HG02938 (cell line): Measurements from ENCODE around the gene PIGU.
"Not testable (repeated sequence)": the region's sequence is repeated elsewhere in the genome, so short reads cannot be mapped to it uniquely, and the experiment has no call there.

Experiments
- ATAC-seq: cut with Tn5 transposase; IDR thresholded peaks from one replicate; pipeline ENCODE4 v1.9.1; 2021; ENCODE audit warnings: mild to moderate bottlenecking, moderate library complexity; ENCODE audit not compliant: unreplicated experiment

PIGU gene

DNA sequence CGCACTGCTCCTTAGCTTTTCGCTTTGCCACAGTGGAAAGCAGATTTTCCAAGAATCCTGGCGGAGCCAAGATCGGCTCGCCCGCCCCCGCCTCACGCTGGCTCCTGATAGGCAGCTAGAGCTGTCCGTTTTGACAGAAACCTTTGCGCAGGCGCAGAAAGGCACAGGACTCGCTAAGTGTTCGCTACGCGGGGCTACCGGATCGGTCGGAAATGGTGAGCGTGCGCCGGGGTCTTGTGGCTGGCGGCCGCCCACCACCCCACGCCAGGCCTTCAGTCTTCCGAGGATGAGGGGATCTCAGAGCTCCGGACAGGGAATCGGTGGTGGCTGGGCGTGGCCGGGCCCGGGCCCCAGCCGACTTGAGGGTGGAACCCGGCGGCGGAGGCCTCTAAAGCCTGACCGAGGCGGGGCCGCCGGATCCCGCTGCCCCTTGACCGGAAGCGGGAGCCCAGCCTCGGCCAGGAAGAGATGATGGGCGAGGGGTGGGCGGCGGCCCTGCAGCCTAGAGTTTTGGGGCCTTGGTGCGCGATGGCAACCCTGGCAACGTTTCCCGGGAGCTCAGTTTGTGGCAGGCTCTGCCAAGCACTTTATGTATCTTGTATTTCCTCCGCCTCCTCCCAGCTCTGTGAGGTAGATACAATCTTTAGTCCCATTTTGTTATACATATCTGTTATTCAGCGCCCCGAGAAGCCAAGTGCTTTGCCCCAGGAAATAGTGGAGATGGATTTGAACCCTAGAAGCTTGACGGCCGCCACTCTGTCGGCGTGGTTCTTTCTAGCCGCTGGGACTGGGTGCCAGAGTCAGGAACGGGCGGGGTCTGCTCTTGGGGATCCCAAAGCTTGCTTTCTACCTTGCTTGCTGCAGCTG lies 160.4 kb downstream of the PIGU start, which contains the start of gene DYNLRB1:
DYNLRB1 (plus strand) TSS at position 176 of the 867 bp plus-strand sequence; CDS start at position 213, 37 bp downstream.
- peak; percentile 65 for ATAC-seq

GRCh38 chr20:34515484-34516246 lies 161.2 kb downstream of the PIGU start:
- peak; percentile 52 for ATAC-seq

DNA sequence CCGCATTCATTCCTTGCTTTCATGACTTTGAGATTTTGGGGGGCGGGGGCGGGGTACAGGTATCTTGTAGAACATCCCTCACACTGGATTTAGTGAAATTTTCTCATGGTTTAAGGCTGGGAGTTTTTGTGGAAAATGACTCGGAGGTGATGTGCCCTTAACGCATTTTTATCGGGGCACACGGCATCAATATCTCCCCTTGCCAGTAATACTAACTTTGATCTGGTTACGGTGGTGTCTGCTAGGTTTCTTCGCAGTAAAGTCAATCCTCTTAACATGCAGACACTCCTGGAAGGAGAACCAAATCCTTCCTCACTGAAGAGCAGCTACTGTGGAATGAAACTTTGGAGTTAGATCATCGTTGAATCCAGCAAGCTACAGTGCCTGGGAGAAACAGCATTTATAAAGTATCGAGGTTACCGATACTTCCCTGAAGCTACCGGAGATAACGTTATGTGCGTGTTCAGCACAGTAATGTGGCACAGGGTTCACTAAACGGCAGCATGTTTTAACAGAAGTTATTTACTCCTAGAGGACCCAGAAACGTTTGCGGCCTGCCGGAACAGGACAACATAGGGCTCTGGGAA lies 161.9 kb downstream of the PIGU start:
- no peak for ATAC-seq

GRCh38 chr20:34514034-34514433 lies 162.9 kb downstream of the PIGU start:
- not testable (repeated sequence) for ATAC-seq

GRCh38 chr20:34512955-34513419 lies 163.9 kb downstream of the PIGU start:
- no peak for ATAC-seq

DNA sequence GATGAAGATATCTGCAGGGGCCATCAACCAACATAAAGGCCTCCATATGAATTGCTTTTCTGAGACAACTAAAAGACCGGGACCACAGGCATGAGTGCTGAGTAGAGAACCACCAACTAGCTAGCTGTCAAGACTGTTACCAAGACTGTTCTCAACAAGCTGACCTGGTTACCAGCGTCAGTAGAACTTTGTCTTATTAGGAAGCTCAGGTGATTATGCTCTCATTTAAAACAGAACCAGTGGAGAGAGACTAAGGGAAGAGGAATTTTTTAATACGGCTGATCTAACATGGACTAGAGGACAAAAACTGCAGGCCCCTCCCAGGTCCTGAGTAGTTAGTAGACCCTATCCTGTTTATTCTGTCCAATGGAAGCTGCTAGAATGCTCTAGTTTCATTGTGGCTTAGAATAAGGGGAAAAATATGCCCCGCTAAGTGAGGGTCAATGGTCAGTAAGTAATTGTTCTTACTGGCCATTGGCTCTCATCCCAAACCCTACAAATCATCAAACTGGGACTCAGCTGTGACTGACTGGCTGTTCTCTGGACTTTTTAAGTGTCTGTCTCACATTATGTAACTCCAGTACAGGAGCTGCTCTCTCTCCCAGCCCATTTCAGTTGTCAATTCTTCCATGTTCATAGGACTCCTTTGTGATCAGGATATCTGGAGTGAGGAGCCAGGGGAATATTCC lies 164.5 kb downstream of the PIGU start:
- ATAC-seq, result no peak

GRCh38 chr20:34511891-34512265 lies 165.0 kb downstream of the PIGU start:
- no peak for ATAC-seq

DNA sequence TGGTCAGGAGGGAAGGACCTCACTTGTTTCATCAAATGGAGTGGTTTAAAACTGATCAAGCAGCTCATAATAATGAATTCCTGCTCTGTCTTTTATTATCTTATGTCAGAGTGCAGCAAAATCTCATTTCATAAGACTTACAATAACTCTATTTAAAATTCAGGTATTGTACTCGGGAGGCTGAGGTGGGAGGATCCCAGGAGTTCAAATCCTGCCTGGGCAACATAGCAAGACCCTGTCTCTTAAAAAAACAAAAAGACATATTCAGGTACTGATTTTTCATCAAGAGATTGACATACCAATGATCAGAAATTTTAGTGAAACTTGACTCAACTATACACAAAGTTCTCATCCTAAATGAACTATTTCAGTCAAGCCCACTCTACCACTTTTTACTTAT lies 166.3 kb downstream of the PIGU start:
- ATAC-seq, result no peak
